ENCODE measurements around the gene CHID1.

DNA sequence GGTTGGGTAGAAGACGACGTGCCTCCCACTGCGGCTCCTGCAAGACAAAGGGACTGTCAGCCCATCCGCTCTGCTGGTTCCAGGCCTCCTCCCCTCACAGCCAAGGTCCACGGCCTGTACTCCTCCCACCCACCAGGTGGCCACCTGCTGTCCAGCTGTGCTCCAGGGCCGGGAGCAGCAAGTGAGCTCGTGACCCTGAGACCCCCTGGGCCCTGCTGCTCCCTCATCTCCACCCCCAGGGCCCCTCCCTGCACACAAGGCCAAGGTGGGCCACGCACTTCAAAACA is 40.5 kb downstream of the CHID1 start:
- TF ChIP-seq CTCF (conservative IDR thresholded peaks at IDR 0.05; ENCODE audit: low read length) (no peak), EZH2phosphoT487 (IDR thresholded peaks at IDR 0.05; ENCODE audit: borderline replicate concordance, low read depth, low read length) (no peak)

Measured in OCI-LY7 (cell line).